ENCODE results near the gene DNAJA4.

DNA sequence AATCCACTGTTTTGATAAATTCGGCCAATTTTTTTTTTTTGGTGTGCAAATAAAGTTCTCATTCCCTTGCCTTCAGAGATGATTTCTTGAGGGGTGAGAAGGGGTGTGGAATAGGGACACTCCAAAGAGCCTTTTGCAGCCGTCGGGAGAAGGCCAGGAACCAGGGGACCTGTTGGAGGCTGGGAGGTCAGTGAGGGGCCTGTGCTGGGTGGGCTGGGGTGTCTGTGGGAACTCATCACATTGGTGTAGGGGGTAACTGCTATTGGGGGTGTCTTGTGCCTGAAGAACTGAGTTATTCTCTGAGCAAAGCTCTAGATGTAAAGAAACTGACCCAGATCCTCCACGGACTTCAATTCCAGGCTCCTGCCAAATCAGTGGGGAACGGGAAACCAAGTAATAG lies 48.6 kb downstream of the DNAJA4 start:
- TF ChIP-seq, protein P1, sequence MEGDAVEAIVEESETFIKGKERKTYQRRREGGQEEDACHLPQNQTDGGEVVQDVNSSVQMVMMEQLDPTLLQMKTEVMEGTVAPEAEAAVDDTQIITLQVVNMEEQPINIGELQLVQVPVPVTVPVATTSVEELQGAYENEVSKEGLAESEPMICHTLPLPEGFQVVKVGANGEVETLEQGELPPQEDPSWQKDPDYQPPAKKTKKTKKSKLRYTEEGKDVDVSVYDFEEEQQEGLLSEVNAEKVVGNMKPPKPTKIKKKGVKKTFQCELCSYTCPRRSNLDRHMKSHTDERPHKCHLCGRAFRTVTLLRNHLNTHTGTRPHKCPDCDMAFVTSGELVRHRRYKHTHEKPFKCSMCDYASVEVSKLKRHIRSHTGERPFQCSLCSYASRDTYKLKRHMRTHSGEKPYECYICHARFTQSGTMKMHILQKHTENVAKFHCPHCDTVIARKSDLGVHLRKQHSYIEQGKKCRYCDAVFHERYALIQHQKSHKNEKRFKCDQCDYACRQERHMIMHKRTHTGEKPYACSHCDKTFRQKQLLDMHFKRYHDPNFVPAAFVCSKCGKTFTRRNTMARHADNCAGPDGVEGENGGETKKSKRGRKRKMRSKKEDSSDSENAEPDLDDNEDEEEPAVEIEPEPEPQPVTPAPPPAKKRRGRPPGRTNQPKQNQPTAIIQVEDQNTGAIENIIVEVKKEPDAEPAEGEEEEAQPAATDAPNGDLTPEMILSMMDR (IDR thresholded peaks at IDR 0.05): no peak
- TF ChIP-seq POLR2A (IDR thresholded peaks at IDR 0.05): no peak
